ENCODE data around the gene GRM4. TPM values are rescaled to one million over a fixed set of nuclear protein-coding genes. Genes with fewer than 3 reads are reported as not detected.

GRM4 gene
- polyA plus RNA-seq, 1 of the 3 experiments (the other 2 are of a cell fraction), result not detected

DNA sequence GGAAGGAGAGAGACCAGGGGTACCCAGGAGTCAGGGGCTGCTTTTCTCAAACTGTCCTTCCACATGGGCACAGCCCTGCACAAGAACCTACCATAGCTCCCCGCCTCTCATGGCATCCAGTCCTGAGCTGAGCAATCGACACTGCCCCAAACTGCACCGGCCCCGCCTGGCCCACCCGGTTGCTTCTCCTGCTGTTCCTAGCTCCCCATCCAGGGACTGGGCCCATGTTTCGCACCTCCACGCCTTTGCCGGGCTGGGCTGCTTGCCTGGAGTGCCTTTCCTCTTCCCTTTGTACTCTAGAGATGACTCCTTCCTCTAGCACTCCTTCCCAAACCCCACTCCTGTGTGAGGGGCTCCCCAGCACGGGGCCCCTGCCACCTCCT is 123.0 kb downstream of the GRM4 start:
- Histone ChIP-seq H3K4me1 (ENCODE audit: control insufficient read depth in 1 of 2, insufficient read depth in 2 of 2, low read depth in 1 of 2, low read length in 1 of 2) (peaks cover 0 to 21% of the 10 kb centered on the region in 2 experiments; a peak in 1 of 4 replicates), H4K20me1 (ENCODE audit: insufficient read depth) (no peaks in the 10 kb centered on the region), H3K4me3 (ENCODE audit: low read depth in 2 of 2, low read length in 1 of 2) (no peak overlapping the region), H3K9me3 (no peaks in the 10 kb centered on the region), H3K27me3 (ENCODE audit: insufficient read depth) (no peaks in the 10 kb centered on the region), H2AFZ (ENCODE audit: low read depth) (no peak overlapping the region), H3K4me2 (no peak overlapping the region), H3F3A (replicated peaks; ENCODE audit: insufficient read depth) (no peaks in the 10 kb centered on the region), H3K9me2 (no peaks in the 10 kb centered on the region), H3K36me3 (replicated peaks in 1 of 2; ENCODE audit: control insufficient read depth in 1 of 2, insufficient read depth in 2 of 2, low read length in 1 of 2) (no peaks in the 10 kb centered on the region), H3K9ac (no peak overlapping the region), H3K79me2 (ENCODE audit: insufficient read depth) (no peaks in the 10 kb centered on the region), H3K27ac (ENCODE audit: low read depth in 2 of 2, low read length in 1 of 2) (no peak overlapping the region)
- ChIA-PET CTCF (no interaction called here), POLR2A (no interaction called here)
- TF ChIP-seq ZBTB33 (IDR thresholded peaks at IDR 0.05; ENCODE audit: borderline replicate concordance, low read depth) (no peak), RCOR1 (IDR thresholded peaks at IDR 0.05; ENCODE audit: low read length) (no peak), MXI1 (IDR thresholded peaks at IDR 0.05; ENCODE audit: low read depth, low read length) (no peak), PBX3 (IDR thresholded peaks at IDR 0.05) (no peak), EZH2phosphoT487 (IDR thresholded peaks at IDR 0.05; ENCODE audit: borderline replicate concordance, low read depth) (no peak), FOXJ3 (CRISPR knock-in tag; IDR thresholded peaks at IDR 0.05) (no peak), RAD21 (IDR thresholded peaks at IDR 0.05; ENCODE audit: low read length) (no peak)
- TF ChIP-seq, protein P1, sequence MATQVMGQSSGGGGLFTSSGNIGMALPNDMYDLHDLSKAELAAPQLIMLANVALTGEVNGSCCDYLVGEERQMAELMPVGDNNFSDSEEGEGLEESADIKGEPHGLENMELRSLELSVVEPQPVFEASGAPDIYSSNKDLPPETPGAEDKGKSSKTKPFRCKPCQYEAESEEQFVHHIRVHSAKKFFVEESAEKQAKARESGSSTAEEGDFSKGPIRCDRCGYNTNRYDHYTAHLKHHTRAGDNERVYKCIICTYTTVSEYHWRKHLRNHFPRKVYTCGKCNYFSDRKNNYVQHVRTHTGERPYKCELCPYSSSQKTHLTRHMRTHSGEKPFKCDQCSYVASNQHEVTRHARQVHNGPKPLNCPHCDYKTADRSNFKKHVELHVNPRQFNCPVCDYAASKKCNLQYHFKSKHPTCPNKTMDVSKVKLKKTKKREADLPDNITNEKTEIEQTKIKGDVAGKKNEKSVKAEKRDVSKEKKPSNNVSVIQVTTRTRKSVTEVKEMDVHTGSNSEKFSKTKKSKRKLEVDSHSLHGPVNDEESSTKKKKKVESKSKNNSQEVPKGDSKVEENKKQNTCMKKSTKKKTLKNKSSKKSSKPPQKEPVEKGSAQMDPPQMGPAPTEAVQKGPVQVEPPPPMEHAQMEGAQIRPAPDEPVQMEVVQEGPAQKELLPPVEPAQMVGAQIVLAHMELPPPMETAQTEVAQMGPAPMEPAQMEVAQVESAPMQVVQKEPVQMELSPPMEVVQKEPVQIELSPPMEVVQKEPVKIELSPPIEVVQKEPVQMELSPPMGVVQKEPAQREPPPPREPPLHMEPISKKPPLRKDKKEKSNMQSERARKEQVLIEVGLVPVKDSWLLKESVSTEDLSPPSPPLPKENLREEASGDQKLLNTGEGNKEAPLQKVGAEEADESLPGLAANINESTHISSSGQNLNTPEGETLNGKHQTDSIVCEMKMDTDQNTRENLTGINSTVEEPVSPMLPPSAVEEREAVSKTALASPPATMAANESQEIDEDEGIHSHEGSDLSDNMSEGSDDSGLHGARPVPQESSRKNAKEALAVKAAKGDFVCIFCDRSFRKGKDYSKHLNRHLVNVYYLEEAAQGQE (IDR thresholded peaks at IDR 0.05; ENCODE audit: low read depth, low read length), result no peak
- DNase-seq, result no peak
- 76% methylated on average over 5 of the region's 9 CpGs for WGBS (ENCODE audit: low lambda C conversion rate)

- no peaks in the 10 kb centered on the region for H3K9me2 ChIP-seq
- H2AFZ ChIP-seq (ENCODE audit: low read depth), result no peak overlapping the region
- H3K9me3 ChIP-seq, result no peaks in the 10 kb centered on the region
- H3K27ac ChIP-seq (ENCODE audit: low read depth in 2 of 2, low read length in 1 of 2), result no peak overlapping the region
- no peaks in the 10 kb centered on the region for H4K20me1 ChIP-seq (ENCODE audit: insufficient read depth)
- 57% methylated on average over 17 of the region's 22 CpGs for WGBS (ENCODE audit: low lambda C conversion rate)
- CTCF ChIA-PET, result no interaction called here
- H3F3A ChIP-seq (replicated peaks; ENCODE audit: insufficient read depth), result no peaks in the 10 kb centered on the region
- DNase-seq, result no peak
- H3K4me2 ChIP-seq, result no peak overlapping the region
- no peaks in the 10 kb centered on the region for H3K36me3 ChIP-seq (replicated peaks in 1 of 2; ENCODE audit: control insufficient read depth in 1 of 2, insufficient read depth in 2 of 2, low read length in 1 of 2)
- H3K4me1 ChIP-seq (ENCODE audit: control insufficient read depth in 1 of 2, insufficient read depth in 2 of 2, low read depth in 1 of 2, low read length in 1 of 2), result peaks cover 0 to 21% of the 10 kb centered on the region in 2 experiments; a peak in 1 of 4 replicates
- no peak overlapping the region for H3K9ac ChIP-seq
- POLR2A ChIA-PET, result no interaction called here
- no peaks in the 10 kb centered on the region for H3K27me3 ChIP-seq (ENCODE audit: insufficient read depth)
- H3K4me3 ChIP-seq (ENCODE audit: low read depth in 2 of 2, low read length in 1 of 2), result no peak overlapping the region
- no peaks in the 10 kb centered on the region for H3K79me2 ChIP-seq (ENCODE audit: insufficient read depth)
- TF ChIP-seq RXRA (IDR thresholded peaks at IDR 0.05; ENCODE audit: borderline replicate concordance, low read depth) (no peak), MEF2A (IDR thresholded peaks at IDR 0.05; ENCODE audit: borderline replicate concordance, low read depth) (no peak), TAF1 (IDR thresholded peaks at IDR 0.05; ENCODE audit: borderline replicate concordance, low read depth, low read length) (no peak), CTCF (IDR thresholded peaks at IDR 0.05) (no peak), POLR2AphosphoS5 (IDR thresholded peaks at IDR 0.05; ENCODE audit: low read depth, low read length) (no peak), MXI1 (IDR thresholded peaks at IDR 0.05; ENCODE audit: low read depth, low read length) (no peak), SIN3A (IDR thresholded peaks at IDR 0.05; ENCODE audit: borderline replicate concordance, low read depth, low read length) (no peak)
- TF ChIP-seq, protein P2, sequence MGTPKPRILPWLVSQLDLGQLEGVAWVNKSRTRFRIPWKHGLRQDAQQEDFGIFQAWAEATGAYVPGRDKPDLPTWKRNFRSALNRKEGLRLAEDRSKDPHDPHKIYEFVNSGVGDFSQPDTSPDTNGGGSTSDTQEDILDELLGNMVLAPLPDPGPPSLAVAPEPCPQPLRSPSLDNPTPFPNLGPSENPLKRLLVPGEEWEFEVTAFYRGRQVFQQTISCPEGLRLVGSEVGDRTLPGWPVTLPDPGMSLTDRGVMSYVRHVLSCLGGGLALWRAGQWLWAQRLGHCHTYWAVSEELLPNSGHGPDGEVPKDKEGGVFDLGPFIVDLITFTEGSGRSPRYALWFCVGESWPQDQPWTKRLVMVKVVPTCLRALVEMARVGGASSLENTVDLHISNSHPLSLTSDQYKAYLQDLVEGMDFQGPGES (IDR thresholded peaks at IDR 0.05; ENCODE audit: low read depth, low read length), result no peak
- TF ChIP-seq, protein P3, sequence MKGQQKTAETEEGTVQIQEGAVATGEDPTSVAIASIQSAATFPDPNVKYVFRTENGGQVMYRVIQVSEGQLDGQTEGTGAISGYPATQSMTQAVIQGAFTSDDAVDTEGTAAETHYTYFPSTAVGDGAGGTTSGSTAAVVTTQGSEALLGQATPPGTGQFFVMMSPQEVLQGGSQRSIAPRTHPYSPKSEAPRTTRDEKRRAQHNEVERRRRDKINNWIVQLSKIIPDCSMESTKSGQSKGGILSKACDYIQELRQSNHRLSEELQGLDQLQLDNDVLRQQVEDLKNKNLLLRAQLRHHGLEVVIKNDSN (IDR thresholded peaks at IDR 0.05; ENCODE audit: borderline replicate concordance, low read depth), result no peak
These were observed 123.5 kb downstream of the GRM4 start for GRCh38 chr6:34022250-34022872.

All from SK-N-SH (cell line).